Tibial nerve (tissue), 4 donors: ENCODE data around the gene CABP1.

ENCODE experiments used
- EP300 ChIP-seq, 2 donors: sonication (generic); formaldehyde crosslinking; IDR thresholded peaks; one replicate each; pipeline ENCODE4 v1.6.1; 2017; ENCODE audit warnings: antibody characterized with exemption in 2 of 2, mild to moderate bottlenecking in 1 of 2
- POLR2A ChIP-seq, 2 donors: fragments of 450-650 bp; IDR thresholded peaks; one replicate each; pipeline ENCODE4 v1.6.1; 2017; ENCODE audit warnings: antibody characterized with exemption in 2 of 2, mild to moderate bottlenecking in 2 of 2, moderate library complexity in 2 of 2
- TF ChIP-seq, protein P1 (sequence below), 5 experiments: fragments of 200-600 bp in 3 of 5; fragments of 450-650 bp in 2 of 5; sonication (generic) in 3 of 5; IDR thresholded peaks; one replicate each; pipeline ENCODE4 v1.5.1; 2016 to 2019; ENCODE audit warnings: antibody characterized with exemption in 5 of 5, mild to moderate bottlenecking in 3 of 5, moderate library complexity in 2 of 5

- no peak for TF ChIP-seq POLR2A (IDR thresholded peaks at IDR 0.05)
- no peak for TF ChIP-seq EP300 (IDR thresholded peaks at IDR 0.05)
- TF ChIP-seq, protein P1, sequence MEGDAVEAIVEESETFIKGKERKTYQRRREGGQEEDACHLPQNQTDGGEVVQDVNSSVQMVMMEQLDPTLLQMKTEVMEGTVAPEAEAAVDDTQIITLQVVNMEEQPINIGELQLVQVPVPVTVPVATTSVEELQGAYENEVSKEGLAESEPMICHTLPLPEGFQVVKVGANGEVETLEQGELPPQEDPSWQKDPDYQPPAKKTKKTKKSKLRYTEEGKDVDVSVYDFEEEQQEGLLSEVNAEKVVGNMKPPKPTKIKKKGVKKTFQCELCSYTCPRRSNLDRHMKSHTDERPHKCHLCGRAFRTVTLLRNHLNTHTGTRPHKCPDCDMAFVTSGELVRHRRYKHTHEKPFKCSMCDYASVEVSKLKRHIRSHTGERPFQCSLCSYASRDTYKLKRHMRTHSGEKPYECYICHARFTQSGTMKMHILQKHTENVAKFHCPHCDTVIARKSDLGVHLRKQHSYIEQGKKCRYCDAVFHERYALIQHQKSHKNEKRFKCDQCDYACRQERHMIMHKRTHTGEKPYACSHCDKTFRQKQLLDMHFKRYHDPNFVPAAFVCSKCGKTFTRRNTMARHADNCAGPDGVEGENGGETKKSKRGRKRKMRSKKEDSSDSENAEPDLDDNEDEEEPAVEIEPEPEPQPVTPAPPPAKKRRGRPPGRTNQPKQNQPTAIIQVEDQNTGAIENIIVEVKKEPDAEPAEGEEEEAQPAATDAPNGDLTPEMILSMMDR (IDR thresholded peaks at IDR 0.05) = no peak
Observed at GRCh38 chr12:120625557-120626419, 14.6 kb upstream of the CABP1 start.
